Gastroesophageal sphincter (tissue), 3 donors: ENCODE measurements around the gene PER3.

Experiments
- EP300 ChIP-seq: sonication (generic); formaldehyde crosslinking; IDR thresholded peaks from one replicate; pipeline ENCODE4 v1.6.1; 2017; ENCODE audit warnings: antibody characterized with exemption, mild to moderate bottlenecking
- POLR2A ChIP-seq, 2 donors: fragments of 450-650 bp; IDR thresholded peaks; one replicate each; pipeline ENCODE4 v1.6.1; 2017; ENCODE audit warnings: antibody characterized with exemption in 2 of 2, mild to moderate bottlenecking in 2 of 2, moderate library complexity in 1 of 2
- TF ChIP-seq, protein P1 (sequence below), 4 experiments: fragments of 200-600 bp in 2 of 4; fragments of 450-650 bp in 2 of 4; sonication (generic) in 1 of 4; IDR thresholded peaks; one replicate each; pipeline ENCODE4 v1.5.1; 2017 to 2019; ENCODE audit warnings: antibody characterized with exemption in 4 of 4, mild to moderate bottlenecking in 2 of 4, moderate library complexity in 2 of 4

- TF ChIP-seq, protein P1, sequence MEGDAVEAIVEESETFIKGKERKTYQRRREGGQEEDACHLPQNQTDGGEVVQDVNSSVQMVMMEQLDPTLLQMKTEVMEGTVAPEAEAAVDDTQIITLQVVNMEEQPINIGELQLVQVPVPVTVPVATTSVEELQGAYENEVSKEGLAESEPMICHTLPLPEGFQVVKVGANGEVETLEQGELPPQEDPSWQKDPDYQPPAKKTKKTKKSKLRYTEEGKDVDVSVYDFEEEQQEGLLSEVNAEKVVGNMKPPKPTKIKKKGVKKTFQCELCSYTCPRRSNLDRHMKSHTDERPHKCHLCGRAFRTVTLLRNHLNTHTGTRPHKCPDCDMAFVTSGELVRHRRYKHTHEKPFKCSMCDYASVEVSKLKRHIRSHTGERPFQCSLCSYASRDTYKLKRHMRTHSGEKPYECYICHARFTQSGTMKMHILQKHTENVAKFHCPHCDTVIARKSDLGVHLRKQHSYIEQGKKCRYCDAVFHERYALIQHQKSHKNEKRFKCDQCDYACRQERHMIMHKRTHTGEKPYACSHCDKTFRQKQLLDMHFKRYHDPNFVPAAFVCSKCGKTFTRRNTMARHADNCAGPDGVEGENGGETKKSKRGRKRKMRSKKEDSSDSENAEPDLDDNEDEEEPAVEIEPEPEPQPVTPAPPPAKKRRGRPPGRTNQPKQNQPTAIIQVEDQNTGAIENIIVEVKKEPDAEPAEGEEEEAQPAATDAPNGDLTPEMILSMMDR (IDR thresholded peaks at IDR 0.05), result peak in 1 of 4 experiments; percentile 17
- TF ChIP-seq POLR2A (IDR thresholded peaks at IDR 0.05) (no peak), EP300 (no peak)
Measured at GRCh38 chr1:7856345-7856744, 72.3 kb downstream of the PER3 start.
